ENCODE measurements around the gene TMEM125.

DNA sequence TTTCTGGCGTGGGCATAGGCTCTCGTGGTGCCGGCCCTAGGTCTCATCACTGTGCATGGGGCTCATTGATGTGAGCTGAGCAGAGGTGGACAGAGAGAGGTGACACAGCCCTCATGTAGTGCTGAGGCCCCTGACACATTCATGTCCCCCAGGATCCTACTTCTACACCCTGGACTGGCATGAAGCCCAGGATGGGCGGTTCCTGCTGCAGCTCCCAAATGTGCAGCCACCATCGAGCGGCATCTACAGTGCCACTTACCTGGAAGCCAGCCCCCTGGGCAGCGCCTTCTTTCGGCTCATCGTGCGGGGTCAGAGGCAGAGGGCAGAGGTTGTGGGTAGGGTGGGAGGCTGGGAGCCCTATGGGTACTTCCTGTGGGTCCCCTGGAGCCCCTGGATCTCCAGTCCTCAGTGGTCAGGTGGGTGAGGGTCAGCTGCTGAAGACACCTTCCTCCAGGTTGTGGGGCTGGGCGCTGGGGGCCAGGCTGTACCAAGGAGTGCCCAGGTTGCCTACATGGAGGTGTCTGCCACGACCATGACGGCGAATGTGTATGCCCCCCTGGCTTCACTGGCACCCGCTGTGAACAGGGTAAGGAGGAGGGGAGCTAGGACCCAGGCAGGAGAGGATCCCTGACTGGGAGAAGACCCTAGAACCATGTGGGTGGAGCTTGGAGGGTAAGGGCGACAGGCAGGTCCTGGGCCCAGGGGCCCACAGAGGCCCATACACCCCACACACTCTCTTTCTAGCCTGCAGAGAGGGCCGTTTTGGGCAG is 37.1 kb downstream of the TMEM125 start:
- TF ChIP-seq POLR2AphosphoS5 (IDR thresholded peaks at IDR 0.05; ENCODE audit: low read depth, low read length) (no peak), CTCF (IDR thresholded peaks at IDR 0.05) (no peak), SIN3A (IDR thresholded peaks at IDR 0.05; ENCODE audit: borderline replicate concordance, insufficient read depth, low read depth, low read length) (no peak)
- TF ChIP-seq, protein P1, sequence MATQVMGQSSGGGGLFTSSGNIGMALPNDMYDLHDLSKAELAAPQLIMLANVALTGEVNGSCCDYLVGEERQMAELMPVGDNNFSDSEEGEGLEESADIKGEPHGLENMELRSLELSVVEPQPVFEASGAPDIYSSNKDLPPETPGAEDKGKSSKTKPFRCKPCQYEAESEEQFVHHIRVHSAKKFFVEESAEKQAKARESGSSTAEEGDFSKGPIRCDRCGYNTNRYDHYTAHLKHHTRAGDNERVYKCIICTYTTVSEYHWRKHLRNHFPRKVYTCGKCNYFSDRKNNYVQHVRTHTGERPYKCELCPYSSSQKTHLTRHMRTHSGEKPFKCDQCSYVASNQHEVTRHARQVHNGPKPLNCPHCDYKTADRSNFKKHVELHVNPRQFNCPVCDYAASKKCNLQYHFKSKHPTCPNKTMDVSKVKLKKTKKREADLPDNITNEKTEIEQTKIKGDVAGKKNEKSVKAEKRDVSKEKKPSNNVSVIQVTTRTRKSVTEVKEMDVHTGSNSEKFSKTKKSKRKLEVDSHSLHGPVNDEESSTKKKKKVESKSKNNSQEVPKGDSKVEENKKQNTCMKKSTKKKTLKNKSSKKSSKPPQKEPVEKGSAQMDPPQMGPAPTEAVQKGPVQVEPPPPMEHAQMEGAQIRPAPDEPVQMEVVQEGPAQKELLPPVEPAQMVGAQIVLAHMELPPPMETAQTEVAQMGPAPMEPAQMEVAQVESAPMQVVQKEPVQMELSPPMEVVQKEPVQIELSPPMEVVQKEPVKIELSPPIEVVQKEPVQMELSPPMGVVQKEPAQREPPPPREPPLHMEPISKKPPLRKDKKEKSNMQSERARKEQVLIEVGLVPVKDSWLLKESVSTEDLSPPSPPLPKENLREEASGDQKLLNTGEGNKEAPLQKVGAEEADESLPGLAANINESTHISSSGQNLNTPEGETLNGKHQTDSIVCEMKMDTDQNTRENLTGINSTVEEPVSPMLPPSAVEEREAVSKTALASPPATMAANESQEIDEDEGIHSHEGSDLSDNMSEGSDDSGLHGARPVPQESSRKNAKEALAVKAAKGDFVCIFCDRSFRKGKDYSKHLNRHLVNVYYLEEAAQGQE (IDR thresholded peaks at IDR 0.05; ENCODE audit: insufficient read depth in 1 of 2, low read depth in 2 of 2, low read length in 1 of 2), result no peak
